GM12892 (cell line): ENCODE data around the gene SREBF1.

Experiments
- DNase-seq: peaks from one replicate; pipeline ENCODE4 v3.0.0; 2011; ENCODE audit not compliant: insufficient read length
- FAIRE-seq: peaks from 2 replicates; lab custom pipeline; 2011; peaks lifted over from hg19 to GRCh38; lab: Jason Lieb, UNC
- POLR2A ChIP-seq: IDR thresholded peaks from 2 replicates; pipeline ENCODE4 v1.6.1; 2011; ENCODE audit warnings: low read depth, low read length, control low read depth
- POLR2AphosphoS5 ChIP-seq: IDR thresholded peaks from 2 replicates; pipeline ENCODE4 v1.6.1; 2011; ENCODE audit warnings: low read depth, low read length, control low read depth
- TAF1 ChIP-seq: IDR thresholded peaks from 2 replicates; pipeline ENCODE4 v1.6.1; 2011; ENCODE audit warnings: low read depth, mild to moderate bottlenecking, control low read depth, low read length, borderline replicate concordance

Gene SREBF1

DNA sequence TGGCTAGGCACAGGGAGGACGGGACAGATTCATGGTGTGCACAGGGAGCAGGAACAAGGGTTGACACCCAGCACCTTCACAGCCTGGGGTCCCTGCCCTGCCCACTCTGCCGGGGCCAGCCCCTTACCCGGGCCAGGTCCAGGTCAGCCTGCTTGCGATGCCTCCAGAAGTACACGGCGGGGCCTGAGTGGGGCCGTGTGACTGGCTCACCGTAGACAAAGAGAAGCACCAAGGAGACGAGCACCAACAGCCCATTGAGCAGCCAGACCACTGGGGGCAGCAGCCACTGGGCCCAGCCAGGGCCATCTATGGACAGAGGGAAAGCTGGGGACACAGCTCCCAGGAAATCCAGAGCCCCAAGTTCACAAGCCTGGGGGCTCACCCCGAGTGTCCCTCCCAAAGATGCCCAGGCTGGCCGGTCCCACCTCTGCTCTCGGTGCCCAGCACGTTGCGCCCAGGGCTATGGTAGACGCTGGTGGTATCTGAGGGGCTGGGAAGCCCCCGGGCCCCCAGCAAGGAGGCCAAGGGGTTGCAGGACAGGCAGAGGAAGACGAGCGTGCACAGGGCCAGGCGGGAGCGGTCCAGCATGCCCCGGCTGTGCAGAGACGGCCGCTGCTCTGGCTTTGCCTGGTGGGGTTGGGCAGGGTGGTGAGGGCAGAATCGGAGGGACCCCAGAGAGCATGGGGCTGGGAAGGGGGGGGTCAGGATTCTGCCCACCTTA, 19.8 kb downstream of the SREBF1 start:
- TF ChIP-seq TAF1 (no peak), POLR2AphosphoS5 (no peak), POLR2A (no peak)
- DNase-seq (no peak), FAIRE-seq (no peak)

DNA sequence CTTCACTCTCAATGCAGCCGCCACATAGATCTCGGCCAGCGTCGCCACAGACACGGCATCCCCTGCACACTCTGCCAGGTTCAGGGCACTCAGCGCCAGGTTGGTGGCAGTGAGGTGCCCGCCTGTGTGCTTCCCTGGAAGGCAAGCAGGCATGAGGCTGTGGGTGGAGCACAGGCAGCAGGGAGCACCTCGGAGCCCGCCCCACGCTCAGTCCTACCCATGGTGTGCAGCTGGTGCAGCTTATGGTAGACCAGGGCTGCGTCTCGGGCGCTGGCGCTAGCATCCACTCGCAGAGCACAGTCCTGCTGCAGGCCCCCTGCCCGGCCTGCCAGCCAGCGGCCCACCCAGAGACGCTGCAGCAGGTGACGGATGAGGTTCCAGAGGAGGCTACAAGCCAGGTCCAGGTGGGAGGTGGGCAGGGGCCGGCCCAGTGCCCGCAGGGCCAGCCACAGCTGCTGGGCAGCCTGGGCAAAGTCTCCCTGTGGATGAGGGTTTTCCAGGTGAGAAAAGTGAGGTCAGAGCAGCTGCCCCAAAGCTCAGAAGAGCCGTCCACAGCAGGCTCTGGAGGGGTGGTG, 20.5 kb downstream of the SREBF1 start:
- DNase-seq (no peak), FAIRE-seq (no peak)
- no peak for TF ChIP-seq TAF1
- no peak for TF ChIP-seq POLR2A
- TF ChIP-seq POLR2AphosphoS5, result no peak

DNA sequence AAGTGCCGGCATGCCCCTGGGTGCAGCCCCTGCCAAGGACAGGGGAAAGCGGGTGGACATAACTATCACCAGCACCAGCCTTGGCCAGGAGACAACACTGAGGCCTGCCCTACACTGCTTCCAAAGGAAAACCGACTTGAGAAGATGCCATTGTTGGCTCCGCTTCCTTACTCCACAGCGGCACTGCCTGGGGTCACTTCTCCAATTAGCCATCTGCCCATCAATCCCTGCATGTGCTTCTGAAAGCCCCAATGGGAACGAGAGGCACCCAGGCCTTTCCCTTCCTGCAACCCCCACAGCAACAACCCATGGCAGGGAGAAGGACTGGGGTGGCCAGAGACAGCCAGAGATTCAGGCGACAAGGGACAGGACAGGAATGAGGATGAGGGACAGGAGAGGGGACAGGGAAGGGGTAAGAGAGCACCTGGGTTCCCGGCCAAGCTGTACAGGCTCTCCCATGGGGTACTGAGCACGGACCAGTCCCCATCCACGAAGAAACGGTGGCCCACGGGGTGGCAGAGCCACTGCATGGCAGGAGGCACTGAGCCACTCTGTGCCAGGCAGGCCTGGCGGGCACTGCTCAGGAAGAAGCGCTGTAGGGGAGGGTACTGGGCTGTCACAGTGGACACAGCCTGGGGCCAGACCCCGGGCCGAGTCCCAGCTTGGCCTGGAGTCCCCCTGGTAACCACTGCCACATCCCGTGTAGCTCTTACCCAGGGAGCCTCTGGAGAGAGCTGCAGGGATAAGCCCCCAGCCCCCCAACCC, 21.2 kb downstream of the SREBF1 start:
- FAIRE-seq (no peak), DNase-seq (no peak)
- no peak for TF ChIP-seq POLR2AphosphoS5
- TF ChIP-seq POLR2A, result no peak; the same call in 1 of the 2 replicates
- no peak for TF ChIP-seq TAF1

DNA sequence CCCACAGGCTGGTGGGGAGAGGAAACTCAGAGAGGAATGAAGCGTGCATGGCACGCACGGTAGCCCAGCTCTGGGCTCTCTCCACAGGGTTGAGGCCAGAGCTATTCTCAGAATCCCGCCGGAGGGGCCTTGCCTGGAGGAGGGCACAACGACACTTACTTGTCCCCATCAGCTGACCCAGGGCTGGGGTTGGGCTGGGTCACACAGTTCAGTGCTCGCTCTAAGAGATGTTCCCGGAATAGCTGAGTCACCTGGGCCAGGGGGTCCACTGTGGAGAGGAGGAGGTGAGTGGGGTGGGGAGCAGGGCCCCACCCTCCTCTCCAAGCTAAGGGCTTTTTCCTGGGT, 21.8 kb downstream of the SREBF1 start:
- DNase-seq, result no peak
- FAIRE-seq, result no peak
- TF ChIP-seq TAF1 (no peak), POLR2A (no peak), POLR2AphosphoS5 (no peak)

DNA sequence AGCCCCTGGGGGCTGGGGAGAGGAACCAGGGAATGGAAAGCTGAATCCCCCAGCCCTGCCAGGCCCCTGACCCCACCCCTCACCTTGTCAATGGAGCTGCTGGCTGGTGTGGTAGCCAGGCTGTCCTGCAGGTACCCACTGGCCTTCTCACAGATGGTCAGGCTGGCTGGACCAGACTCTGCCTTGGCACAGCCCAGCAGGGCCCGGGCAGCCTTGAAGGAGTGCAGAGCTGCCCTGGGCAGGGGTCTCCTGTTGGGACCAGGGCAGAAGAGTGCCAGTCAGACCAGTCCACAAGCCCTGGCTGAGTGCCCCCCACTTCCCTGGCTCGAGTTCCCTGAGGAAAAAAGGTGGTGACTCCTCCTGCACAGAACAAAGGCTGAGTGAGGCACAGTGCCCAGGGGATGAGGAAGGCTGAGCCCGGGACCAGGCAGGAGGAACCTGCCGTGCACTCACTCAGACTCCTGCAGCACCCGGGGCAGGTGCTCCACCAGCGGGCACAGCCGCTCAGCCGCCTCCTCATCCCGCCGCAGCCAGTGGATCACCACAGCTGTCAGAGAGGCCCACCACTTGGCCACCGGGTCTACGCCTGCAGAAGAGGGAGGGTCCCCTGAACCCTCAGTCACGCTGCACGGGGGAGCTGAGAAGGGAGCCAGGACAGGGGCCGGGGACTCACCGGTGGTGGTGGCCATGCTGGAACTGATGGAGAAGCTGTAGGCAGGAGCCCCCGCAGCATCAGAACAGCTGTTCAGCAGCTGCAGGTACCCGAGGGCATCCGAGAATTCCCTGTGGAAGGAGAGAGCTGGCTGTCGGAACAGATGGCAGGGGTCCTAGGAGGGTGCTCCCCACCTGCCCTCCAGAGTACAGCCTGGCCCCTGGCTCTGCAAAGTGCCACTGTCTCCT, 22.4 kb downstream of the SREBF1 start:
- FAIRE-seq, result no peak
- DNase-seq, result no peak
- TF ChIP-seq POLR2A (no peak), TAF1 (no peak), POLR2AphosphoS5 (no peak)

DNA sequence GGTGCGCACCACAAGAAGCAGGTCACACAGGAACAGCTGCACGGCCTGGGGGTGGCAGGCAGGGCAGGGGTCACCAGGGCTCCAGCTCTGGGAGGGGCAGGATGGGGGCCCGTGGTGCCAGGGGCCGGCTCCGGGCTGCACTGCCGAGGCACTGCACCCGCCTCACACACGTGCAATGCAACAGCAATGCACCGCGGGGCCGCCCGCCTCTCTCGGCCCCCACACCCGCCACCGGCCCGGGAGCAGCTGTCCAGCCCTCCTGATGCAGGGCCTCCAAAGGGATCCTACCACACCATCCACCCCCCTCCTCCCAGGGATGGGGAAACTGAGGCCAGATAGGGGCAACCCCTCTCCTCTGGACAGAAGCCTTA, 23.1 kb downstream of the SREBF1 start:
- TF ChIP-seq TAF1 (no peak), POLR2AphosphoS5 (no peak), POLR2A (no peak)
- no peak for FAIRE-seq
- no peak for DNase-seq

DNA sequence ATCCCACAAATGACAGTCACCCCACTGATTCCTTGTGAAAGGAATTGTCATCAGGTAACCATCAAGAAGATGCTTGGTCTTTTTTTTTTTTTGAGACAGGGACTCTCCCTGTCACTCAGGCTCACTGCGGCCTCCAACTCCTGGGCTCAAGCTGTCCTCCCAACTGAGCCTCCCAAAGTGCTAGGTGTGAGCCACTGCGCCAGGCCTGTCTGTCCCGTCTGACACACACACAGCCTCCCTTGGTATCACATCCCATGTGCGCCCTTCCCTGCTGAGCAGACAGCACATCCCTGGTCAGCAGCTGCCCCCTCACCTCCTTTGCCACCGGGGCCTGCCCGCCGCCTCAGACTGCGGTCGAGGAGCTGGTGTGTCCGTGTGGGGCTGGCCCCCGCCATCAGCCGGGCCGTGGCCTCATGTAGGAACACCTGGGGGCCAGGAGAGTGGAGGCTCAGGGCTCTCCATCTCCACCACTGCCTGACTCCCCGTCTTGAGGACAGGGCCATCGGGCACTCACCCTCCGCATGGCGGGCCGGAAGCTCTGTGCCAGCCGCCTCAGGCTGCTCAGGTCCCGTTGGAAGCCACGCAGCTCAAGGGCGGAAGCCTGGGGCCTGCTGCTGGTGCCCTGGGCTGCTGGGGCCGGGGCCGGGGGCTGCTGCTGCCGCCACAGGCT, 23.6 kb downstream of the SREBF1 start:
- DNase-seq (no peak), FAIRE-seq (no peak)
- TF ChIP-seq POLR2AphosphoS5, result no peak
- no peak for TF ChIP-seq POLR2A
- no peak for TF ChIP-seq TAF1

DNA sequence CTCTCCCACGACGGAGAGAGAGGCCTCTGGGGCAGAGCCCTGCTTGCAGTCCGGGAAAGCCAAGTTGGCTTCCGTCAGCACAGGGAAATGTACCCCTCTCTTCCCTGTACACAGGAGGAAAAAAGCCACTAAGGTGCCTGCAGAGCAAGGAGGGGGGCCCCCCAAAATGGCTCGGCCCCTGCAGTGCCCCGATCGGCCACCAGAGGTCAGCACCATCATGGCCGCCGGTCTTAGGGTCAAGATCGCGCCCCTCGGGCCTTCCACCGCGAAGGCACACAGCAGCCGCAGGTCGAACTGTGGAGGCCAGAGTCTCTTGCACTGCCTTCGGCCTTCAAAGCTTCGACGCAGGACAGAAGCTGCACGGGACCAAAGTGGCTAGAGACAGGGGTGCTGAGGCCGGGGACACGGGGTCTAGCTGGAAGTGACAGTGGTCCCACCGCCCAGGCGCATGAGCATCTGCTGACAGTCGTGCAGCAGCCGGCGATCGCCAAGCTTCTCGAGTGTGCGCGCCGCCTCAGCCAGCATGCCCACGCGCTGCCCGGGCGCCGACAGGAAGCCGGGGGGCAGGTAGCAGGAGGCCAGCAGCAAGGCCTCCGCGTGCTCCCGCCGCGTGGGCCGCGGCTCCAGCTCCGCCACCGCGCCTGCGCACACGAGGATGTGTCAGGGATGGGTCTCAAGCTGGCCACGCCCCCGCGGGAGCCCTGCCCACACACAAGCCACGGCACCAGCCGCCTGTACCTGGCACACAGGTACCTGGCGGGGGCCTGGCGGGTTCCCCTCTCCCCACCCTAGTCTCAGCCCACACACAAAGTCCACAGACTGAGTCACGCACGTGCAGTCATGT, 24.4 kb downstream of the SREBF1 start:
- FAIRE-seq, result peak; percentile 78
- TF ChIP-seq POLR2A (peak; percentile 10; the same call in 1 of the 2 replicates), POLR2AphosphoS5 (no peak; the same call in 1 of the 2 replicates)
- peak; percentile 98 for DNase-seq

DNA sequence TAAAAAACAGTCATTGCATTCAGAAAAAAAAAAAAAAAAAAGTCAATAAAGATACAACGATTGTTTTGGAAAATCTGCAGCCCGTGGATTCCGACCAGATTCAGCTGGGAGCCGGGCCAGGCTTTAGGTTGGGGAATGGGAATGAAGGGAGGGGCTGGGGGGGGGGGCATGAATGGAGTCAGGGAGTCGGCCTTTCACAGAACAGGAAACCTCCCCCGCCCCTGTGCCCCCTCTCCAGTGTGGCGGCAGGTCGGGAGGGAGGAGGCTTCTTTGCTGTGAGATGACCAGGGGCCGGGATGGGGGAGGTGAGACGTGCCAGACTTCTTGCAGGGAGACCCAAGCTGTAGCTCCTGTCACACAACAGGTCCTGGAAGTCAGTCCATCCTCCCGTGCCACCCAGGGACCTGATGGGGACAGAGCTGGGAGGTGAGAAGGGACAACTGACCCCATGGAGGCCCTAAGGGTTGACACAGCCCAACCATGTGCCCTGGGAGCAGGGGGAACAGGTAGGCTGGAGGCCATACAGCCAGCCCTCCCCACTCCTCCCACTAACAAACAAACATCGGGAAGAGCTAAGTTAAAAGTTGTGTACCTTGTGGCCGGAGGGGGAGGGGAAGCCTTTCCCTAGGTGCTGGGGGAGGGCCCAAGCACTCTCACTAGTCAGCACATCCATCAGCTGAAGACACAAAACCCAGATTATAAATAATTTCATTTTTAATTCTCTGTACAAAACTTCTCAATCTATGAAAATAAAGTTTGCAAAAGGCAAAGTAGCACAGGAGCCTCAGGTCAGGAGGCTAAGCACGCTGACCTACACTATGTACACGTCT, 25.2 kb downstream of the SREBF1 start:
- no peak for FAIRE-seq
- no peak for DNase-seq
- no peak for TF ChIP-seq POLR2A
- no peak for TF ChIP-seq TAF1
- no peak for TF ChIP-seq POLR2AphosphoS5
